Epithelial cell of prostate (primary cell): Measurements from ENCODE around the gene ARID1B.

Source experiments
- DNase-seq: peaks from one replicate; pipeline ENCODE4 v3.0.0-alpha.2; 2011; ENCODE audit warnings: low read depth, low spot score
- H3K27ac ChIP-seq: fragments of 450-650 bp; 2 replicates; pipeline ENCODE4 v1.5.1; 2017; ENCODE audit warnings: mild to moderate bottlenecking

Gene ARID1B

DNA sequence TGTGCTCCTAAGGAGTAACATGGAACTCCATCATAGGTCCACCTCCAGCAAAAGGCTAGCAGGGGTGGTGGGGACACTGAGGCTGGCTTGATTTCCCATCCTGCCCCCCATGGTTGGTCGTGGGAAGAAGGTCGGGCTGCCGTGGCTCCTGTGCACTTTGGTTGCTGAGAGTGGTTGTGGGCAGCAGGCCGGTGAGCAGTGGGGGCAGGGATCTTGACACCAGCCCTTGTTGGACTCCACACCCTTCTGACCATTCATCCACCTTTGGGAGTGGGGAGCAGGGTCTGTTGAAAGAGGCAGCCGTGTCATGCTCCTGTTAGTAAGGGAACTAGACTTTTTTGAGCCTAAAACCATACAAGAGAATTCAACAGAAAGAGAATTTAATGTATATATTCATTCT, 175.2 kb downstream of the ARID1B start:
- no peak for DNase-seq

GRCh38 chr6:156953127-156953478, 175.9 kb downstream of the ARID1B start:
- DNase-seq, result no peak
- peak overlapping the region; percentile 58 for H3K27ac ChIP-seq

More for the DNA sequence above, 175.2 kb downstream of the ARID1B start:
- peak overlapping the region; percentile 58 for H3K27ac ChIP-seq

DNA sequence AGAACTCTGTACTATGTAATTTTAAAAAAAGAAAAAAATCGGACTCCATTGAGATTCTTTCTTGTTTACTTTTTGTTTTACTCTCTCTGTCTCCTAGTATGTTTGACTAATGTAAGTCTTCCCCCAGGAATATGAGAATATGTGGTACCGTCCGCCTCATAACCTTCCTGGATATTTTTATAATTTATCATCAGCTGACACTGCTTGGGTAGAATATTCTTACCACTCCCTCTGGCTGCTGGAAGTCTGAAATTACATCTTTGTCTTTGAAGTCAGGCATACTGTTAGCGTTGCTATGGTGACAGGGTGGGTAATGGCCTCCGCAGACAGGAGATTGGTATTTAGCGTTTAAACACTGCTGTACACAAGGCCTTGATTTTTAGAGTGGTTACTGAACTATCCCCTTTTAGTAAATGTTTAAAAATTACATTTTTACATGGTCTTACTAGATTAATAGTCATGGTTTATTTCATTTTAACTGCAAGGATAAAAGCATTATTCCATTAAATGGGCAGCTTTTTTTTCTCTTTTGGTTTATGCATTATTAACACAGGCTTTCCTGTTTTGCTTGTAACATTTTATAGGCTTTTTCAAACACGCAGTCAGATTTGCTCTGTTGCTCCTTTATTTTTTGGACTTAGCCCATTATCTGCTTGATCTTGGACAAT, 176.4 kb downstream of the ARID1B start:
- peak; percentile 81 for DNase-seq
- H3K27ac ChIP-seq, result peak overlapping the region; percentile 58

- peak overlapping the region; percentile 58 for H3K27ac ChIP-seq
- no peak for DNase-seq
Measured at GRCh38 chr6:156954191-156954590, 177.0 kb downstream of the ARID1B start.

- no peak for DNase-seq
- no peak overlapping the region for H3K27ac ChIP-seq
Measured at GRCh38 chr6:156954816-156955215, 177.6 kb downstream of the ARID1B start.

GRCh38 chr6:156955494-156956183, 178.5 kb downstream of the ARID1B start:
- DNase-seq, result no peak
- peak overlapping the region; percentile 14 for H3K27ac ChIP-seq

GRCh38 chr6:156956286-156956685, 179.1 kb downstream of the ARID1B start:
- no peak for DNase-seq
- no peak overlapping the region for H3K27ac ChIP-seq

DNA sequence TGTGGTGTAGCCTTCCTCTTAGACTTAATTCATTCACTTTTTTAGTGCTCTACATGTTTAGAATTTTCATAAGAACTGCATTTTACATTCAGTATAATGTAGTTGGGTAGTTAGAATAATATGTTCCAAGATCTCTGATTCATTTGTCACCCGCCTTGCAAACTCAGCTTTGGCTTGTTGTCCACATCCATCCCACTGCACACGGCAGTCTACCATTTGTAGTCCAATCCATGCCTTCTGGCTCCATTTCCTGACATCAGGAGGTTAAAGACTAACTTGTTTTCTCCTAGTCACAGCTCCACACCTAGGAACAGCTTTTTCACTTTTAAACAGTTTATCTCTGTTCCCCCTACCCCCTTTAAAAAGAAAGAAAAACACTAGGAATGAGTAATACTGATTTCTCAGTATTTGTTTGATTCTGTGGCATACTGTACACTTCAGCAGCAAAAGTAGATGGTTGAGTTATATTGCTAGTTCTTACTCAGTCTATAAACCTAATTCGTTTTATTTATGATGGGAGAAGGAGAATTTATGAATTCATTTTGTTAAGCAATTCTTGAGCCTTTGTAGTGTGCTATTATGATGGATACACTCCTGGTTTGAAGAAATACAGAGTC, 180.9 kb downstream of the ARID1B start:
- DNase-seq, result no peak
- H3K27ac ChIP-seq, result no peak overlapping the region

GRCh38 chr6:156960525-156960924, 183.3 kb downstream of the ARID1B start:
- H3K27ac ChIP-seq, result no peak overlapping the region
- no peak for DNase-seq

DNA sequence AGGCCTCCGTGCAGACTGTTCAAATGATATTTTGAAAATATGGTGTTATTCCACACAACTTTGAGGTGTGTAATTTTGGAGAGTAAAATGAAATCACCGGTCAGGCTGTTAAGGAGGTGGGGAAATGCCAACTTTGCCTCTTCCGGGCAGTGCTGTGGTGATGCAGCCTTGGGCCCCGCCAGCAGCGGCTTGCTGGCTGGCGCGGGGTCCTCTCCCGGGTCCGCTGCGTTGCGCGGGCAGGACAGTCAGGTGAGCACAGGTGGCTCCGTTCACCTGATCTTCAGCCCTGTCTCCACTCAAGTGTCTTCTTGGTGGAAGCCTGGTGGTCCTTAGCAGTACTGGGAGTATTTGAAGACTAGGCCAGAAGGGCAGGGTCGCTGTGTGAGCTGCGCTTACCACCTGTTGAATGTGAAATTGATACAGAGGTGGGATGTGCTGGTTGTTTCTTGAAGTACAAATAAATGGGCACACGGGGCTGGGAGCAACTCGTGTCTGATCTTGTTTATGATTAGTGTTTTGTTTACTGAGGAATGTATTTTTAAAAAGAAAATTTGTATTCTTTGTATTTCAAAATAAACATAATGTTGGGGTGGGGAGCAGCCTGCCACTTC, 184.2 kb downstream of the ARID1B start:
- no peak for DNase-seq

GRCh38 chr6:156963712-156964700, 186.8 kb downstream of the ARID1B start:
- no peak for DNase-seq

More for the DNA sequence above, 184.2 kb downstream of the ARID1B start:
- H3K27ac ChIP-seq, result no peak overlapping the region

GRCh38 chr6:156967852-156968251, 190.7 kb downstream of the ARID1B start:
- no peak for DNase-seq
- no peak overlapping the region for H3K27ac ChIP-seq

More at GRCh38 chr6:156963712-156964700, 186.8 kb downstream of the ARID1B start:
- no peak overlapping the region for H3K27ac ChIP-seq

DNA sequence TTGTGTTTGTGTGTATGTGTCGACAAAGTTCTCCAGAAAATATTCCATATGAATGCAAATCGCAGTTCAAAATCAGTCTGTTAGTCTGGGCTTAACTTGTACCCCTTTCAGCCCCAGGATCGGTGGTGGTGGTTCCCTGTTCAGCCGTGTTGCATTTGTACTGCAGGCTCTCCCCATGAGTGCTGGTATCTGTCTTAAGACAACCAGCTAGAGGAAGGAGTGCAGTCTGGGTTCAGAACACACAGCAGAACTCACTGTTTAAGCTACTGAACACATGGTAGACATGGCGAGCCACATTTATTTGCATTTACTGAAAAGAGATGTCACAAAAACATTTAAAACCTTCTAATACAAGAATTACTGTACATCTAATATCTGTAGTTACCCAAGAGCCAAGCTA, 192.1 kb downstream of the ARID1B start:
- no peak for DNase-seq
- no peak overlapping the region for H3K27ac ChIP-seq

DNA sequence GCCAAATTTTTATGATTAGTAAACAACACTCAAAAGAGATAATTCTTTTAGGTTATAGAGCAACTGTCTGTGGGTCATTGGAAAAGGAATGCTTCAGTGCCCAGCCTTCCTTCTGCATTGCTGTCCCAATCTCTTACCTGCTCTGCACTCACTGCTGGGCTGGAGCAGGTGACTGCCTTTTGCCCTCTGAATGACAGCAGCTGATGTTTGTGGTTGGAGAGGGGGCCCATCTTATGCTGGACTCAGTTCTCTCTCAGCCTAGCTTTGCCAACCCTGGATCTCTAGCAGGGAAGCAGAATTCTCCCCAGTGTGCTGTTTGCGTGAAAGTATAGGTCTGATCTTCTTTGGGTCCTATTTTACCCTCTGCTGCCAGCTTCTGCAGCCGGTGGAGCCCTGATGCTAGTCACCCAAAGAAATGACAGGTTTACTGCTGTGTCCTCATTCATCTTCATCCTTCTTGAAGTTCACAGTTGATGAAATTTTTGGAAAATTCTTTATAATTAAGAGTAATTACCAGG, 193.5 kb downstream of the ARID1B start:
- H3K27ac ChIP-seq, result no peak overlapping the region
- no peak for DNase-seq

DNA sequence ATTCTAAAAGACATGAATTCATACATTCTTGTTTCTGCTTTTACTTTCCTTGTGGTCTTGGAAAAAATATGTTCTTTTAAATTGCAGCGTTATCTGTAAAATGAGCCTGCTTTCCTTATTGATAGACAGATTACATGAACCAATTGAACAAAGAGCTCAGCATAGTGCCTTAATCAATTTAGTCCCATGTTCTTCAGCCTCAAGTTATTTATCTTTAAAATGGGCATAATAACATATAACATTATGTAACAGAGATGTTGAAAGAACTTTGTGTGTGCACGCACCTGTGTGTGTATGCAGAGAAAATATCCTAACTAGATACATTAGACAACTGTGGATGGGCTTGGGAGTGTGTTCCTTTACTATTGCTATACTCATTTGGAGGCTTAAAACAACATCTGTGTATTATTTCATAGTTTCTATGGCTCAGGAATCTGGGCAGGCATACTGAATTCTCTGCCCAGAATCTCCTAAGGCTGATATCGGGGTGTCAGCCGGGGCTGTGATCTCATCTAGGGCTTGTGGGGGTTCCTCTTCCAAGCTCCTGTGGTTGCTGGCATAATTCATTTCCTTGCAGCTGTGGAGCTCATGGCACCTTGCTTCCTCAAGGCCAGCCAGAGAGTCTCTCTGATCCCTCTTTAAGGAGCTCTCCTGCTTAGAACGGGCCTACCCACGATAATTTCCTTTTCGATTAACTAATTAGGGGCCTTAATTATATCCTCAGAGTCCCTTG, 194.1 kb downstream of the ARID1B start:
- H3K27ac ChIP-seq, result no peak overlapping the region
- DNase-seq, result no peak

GRCh38 chr6:156972145-156972544, 195.0 kb downstream of the ARID1B start:
- no peak for DNase-seq
- H3K27ac ChIP-seq, result no peak overlapping the region

GRCh38 chr6:156974830-156975261, 197.7 kb downstream of the ARID1B start:
- DNase-seq, result no peak

GRCh38 chr6:156975414-156975813, 198.2 kb downstream of the ARID1B start:
- no peak for DNase-seq
- H3K27ac ChIP-seq, result no peak overlapping the region

More at GRCh38 chr6:156974830-156975261, 197.7 kb downstream of the ARID1B start:
- H3K27ac ChIP-seq, result no peak overlapping the region
